Measurements from ENCODE around the gene ZNF486. TPM values are rescaled to one million over a fixed set of nuclear protein-coding genes. Genes with fewer than 3 reads are reported as not detected.

The ZNF486 gene
- total RNA-seq, 1 donor from 2014 or later, result 4.4 TPM

Other genes starting within 250 kb of the ZNF486 start
- gene ZNF682, start 127.7 kb upstream of the ZNF486 start, total RNA-seq, result 4.5 to 5.4 TPM (median 4.9 TPM) in 3 replicates
- 2.3 to 5.1 TPM (median 2.4 TPM) in 3 replicates for gene ZNF90, start 89.2 kb upstream of the ZNF486 start, total RNA-seq